Chondrocyte (in vitro differentiated cells): ENCODE results near the gene ANO4. TPM values are rescaled to one million over a fixed set of nuclear protein-coding genes. Genes with fewer than 3 reads are reported as not detected.

Experiments used
- DNase-seq: peaks from one replicate; pipeline ENCODE4 v3.0.0; 2021; ENCODE audit warnings: mixed read lengths, low spot score
- H3K27ac Mint-ChIP-seq: one replicate; pipeline ENCODE4 v1.8.0; 2021; ENCODE audit warnings: mild to moderate bottlenecking, moderate library complexity, mixed read lengths; ENCODE audit not compliant: unreplicated experiment
- H3K27me3 Mint-ChIP-seq: 2 replicates; pipeline ENCODE4 v1.8.0; 2021; ENCODE audit warnings: low read depth, mixed read lengths
- H3K36me3 Mint-ChIP-seq: 2 replicates; pipeline ENCODE4 v1.8.0; 2021; ENCODE audit warnings: low read depth, mixed read lengths
- H3K4me1 Mint-ChIP-seq: 2 replicates; pipeline ENCODE4 v1.8.0; 2021; ENCODE audit warnings: low read depth, mild to moderate bottlenecking, mixed read lengths
- H3K4me3 Mint-ChIP-seq: one replicate; pipeline ENCODE4 v1.8.0; 2021; ENCODE audit warnings: mild to moderate bottlenecking, moderate library complexity, mixed read lengths; ENCODE audit not compliant: unreplicated experiment
- H3K9me3 Mint-ChIP-seq: 2 replicates; pipeline ENCODE4 v1.8.0; 2021; ENCODE audit warnings: low read depth, mixed read lengths
- CTCF ChIP-seq: fragments of 200-600 bp; sonication (generic); IDR thresholded peaks from 2 replicates; pipeline ENCODE4 v1.5.0; 2021; ENCODE audit warnings: antibody characterized with exemption, mild to moderate bottlenecking, moderate library complexity
- total RNA-seq: library from RNA; stranded (reverse); gene quantifications from 3 replicates; pipeline ENCODE4 v1.2.1, GENCODE V29; 2021

The ANO4 gene
- total RNA-seq, 1 donor from 2014 or later: 9.2 TPM

GRCh38 chr12:100755186-100755585, 39.4 kb upstream of the ANO4 start:
- H3K27me3 Mint-ChIP-seq: peaks cover 2% of the 10 kb centered on the region
- DNase-seq: no peak
- TF ChIP-seq CTCF: no peak
- no peaks in the 10 kb centered on the region for H3K4me1 Mint-ChIP-seq
- H3K27ac Mint-ChIP-seq: no peak overlapping the region
- peaks cover 8% of the 10 kb centered on the region for H3K9me3 Mint-ChIP-seq
- H3K4me3 Mint-ChIP-seq: no peak overlapping the region
- peaks cover 1% of the 10 kb centered on the region for H3K36me3 Mint-ChIP-seq

GRCh38 chr12:100758083-100758482, 36.5 kb upstream of the ANO4 start:
- Mint-ChIP-seq H3K27me3 (peaks cover 4% of the 10 kb centered on the region), H3K36me3 (no peaks in the 10 kb centered on the region), H3K4me3 (no peak overlapping the region), H3K9me3 (no peaks in the 10 kb centered on the region), H3K27ac (no peak overlapping the region), H3K4me1 (no peaks in the 10 kb centered on the region)
- no peak for DNase-seq
- no peak for TF ChIP-seq CTCF

DNA sequence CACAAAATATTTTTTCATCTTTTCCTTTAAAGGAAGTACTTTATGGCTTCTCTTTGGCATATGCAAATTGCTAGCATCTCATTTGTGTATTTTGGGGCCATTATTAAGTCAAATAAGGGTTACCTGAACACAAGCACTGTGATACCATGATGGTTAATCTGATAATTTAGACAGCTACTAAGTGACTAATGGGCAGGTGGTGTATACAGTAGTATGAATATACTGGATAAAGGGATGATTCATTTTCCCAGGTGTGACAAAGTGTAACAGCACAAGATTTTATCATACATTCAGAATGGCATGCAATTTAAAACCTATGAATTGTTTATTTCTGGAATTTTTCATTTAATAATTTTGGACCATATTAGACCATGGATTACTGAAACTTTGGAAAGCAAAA, 27.2 kb upstream of the ANO4 start:
- peaks cover 7% of the 10 kb centered on the region for H3K9me3 Mint-ChIP-seq
- H3K4me1 Mint-ChIP-seq: no peaks in the 10 kb centered on the region
- no peak overlapping the region for H3K4me3 Mint-ChIP-seq
- H3K27ac Mint-ChIP-seq: no peak overlapping the region
- no peak for DNase-seq
- no peaks in the 10 kb centered on the region for H3K27me3 Mint-ChIP-seq
- TF ChIP-seq CTCF: no peak
- H3K36me3 Mint-ChIP-seq: no peaks in the 10 kb centered on the region

DNA sequence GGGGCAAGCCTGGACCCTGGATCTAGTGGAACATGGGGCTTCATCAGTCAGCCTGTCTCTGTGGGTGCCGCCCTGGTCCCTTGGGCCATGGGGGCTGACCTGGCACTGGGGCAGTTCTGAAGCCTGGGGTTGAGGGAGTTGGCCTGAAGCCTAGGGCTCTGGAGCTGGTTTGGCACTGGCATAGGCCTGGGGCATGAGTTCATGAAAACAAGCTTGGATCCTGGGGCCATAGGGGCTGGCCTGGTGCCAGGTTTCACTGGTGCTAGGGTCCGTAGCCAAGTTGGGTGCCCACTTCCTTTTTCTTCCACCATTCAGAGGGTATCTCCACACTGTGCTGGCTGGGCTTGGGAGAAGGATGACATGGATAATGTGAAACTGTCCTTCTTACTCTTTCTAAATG, 26.6 kb upstream of the ANO4 start:
- Mint-ChIP-seq H3K27me3 (no peaks in the 10 kb centered on the region), H3K4me3 (no peak overlapping the region), H3K9me3 (peaks cover 7% of the 10 kb centered on the region), H3K27ac (no peak overlapping the region), H3K36me3 (no peaks in the 10 kb centered on the region), H3K4me1 (no peaks in the 10 kb centered on the region)
- no peak for TF ChIP-seq CTCF
- no peak for DNase-seq

GRCh38 chr12:100778967-100779590, 15.5 kb upstream of the ANO4 start:
- no peak for DNase-seq
- Mint-ChIP-seq H3K27ac (no peak overlapping the region), H3K9me3 (no peaks in the 10 kb centered on the region), H3K36me3 (no peaks in the 10 kb centered on the region), H3K4me1 (no peaks in the 10 kb centered on the region), H3K4me3 (no peak overlapping the region), H3K27me3 (no peaks in the 10 kb centered on the region)
- TF ChIP-seq CTCF: no peak
